GM21619 (cell line): ENCODE results near the gene MYOG.

Experiments
- ATAC-seq: cut with Tn5 transposase; IDR thresholded peaks from one replicate; pipeline ENCODE4 v1.9.1; 2021; ENCODE audit not compliant: unreplicated experiment

MYOG gene

GRCh38 chr1:203034422-203035110, 51.2 kb downstream of the MYOG start:
- ATAC-seq: no peak

GRCh38 chr1:203033917-203034316, 51.9 kb downstream of the MYOG start:
- no peak for ATAC-seq

- no peak for ATAC-seq
These were observed 52.5 kb downstream of the MYOG start for GRCh38 chr1:203033287-203033686.
